GM04504 (cell line): Measurements from ENCODE around the gene ITIH5.

Experiments used
- DNase-seq: peaks from one replicate; pipeline ENCODE4 v3.0.0-alpha.2; 2012; ENCODE audit warnings: low read depth

Gene ITIH5

DNA sequence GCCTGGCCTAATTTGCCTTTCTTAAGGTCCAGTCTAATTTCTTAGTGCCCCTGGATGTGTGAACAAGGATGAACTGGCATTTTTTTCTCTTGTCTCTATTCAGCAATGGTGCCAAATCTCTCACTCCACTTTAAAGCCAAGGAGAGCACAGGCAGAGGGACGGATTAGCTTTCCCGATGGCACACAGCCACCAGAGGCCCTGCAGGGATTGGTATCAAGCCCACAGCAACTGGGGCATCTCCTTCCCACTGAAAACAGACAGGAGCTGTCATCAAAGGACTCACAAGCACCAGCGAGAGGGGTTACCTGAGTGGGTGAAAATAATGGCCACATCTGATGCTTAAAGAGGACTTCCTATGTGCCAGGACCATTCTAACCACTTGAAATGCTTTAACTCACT lies 83.1 kb downstream of the ITIH5 start:
- DNase-seq, result no peak

DNA sequence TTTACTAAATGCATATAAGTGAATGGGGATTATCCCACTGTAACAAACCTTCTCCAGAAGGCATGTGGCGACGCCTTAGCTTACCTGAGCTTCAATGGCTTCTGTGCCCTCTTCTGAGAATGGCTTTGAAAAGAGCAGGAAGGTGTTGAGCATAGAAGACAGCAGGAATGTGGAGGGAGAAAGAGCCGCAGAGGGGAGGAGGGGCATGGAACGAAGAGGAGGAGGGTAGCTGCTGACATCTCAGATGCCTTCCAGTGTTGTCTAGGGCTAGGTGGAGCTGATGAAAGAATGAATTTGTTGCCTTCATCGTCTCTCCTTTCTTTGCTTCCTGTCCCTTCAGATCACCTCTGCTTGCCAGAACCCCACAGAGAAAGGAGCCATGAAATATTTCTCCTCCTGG lies 86.2 kb downstream of the ITIH5 start:
- no peak for DNase-seq

DNA sequence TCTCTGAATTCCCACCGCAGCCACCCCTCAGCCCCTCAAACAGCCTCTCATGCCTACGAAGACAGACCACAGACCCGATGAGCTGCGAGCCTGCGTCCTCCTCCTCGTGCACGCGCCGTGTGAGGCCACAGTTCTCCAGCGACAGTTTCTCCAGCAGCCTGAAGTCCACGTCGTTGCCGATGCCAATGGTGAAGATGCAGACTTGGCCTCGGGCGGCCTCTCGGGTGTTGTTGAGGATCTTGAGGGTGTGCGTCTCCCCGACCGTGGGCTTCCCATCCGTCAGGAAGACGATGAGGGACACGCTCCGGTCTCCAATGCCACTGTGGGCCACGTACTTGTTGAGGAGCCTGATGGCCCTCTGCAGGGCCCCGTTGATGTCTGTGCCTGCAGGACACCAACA lies 87.1 kb downstream of the ITIH5 start:
- no peak for DNase-seq

DNA sequence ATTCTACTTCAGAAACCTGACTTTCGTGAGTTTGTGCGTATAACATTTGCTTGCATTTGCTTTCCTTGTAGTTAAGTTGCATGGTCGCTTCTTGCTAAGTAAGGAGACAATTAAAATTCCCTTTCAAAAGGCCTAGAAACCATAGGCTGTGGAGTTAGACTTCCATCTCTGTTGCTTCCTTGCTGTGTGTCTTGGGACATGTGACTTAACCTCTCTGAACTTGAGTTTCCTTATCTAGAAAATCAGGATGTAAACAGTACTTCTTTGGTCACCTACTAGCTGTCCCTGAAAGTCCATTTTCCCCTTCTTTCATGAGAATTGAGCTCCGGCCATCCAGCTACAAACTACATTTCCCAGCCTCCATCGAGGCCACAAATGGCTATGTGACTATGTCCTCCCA lies 89.2 kb downstream of the ITIH5 start:
- no peak for DNase-seq

DNA sequence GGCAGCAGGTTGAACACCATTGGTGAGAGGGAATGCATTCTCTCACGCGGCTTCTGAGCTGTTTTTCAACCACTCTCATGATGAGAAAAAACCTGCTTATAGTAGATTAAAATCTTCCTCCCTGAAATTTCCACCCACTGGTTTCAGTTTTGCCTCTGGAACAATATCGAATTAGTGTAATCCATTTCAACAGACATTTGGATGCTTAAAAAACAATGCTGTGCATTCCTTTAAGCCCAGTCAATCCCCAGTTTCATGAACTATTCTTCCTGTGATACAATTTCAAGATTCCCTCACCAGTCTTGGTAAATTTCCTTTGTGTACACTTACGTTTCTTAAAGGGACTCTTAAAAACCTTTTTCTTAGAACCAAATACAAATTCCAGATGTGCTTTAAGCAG lies 89.6 kb downstream of the ITIH5 start:
- no peak for DNase-seq

DNA sequence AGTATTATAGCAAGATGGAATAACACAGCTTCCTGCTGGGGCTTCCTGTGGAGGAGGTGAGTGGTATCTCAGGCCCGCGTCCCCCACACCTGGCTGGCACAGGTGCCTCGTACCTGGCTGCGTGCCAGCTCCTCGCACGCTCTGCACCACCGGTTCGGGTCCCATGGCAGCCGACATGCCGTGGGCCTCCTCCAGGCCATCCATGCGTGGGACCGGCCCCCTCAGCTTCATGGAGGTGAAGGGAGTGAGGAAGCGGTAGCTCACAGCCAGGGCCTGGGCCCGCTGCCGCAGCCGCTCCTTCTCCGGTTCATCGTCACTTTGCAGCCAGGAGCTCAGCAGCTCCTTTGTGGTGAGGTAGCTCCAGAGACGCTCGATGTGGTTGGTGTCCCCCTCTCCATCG lies 90.4 kb downstream of the ITIH5 start:
- DNase-seq, result no peak

DNA sequence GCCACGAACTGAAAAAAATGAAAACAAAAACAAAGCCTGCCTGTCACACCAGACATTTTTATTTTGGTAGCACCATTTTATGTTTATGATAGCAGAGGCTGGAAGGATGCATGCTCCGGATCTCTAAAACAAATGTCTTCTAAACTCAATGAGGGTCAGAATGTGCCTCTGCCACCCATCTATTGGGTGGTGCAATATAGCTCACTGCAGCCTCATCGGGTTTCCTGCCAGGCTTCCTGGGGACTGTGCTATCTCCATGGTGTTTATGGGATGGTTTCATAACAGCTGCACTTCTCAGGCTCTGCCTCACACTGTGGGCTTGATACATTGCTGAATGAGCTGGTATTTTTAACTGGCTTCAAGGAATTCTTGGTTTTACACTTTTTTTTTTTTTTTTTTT lies 94.4 kb downstream of the ITIH5 start:
- DNase-seq, result peak; percentile 27

DNA sequence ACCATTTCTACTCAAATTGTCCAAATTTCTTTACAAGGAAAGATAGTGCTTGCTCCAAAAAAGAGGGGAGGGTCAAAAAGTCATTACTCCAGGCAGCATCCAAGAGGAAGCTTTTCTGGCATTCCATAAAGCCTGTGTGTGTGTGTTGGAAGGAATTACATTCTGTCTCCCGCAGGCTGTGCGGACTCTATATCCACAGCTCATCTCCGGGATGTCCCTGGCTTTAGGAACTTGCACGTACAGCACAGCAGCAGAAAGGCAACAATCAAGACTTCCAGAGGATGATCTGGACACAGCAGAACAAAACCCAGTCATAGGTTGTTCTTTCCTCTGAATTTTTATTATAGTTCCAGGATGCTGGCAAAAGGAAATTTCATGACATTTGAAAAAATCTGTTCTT lies 94.8 kb downstream of the ITIH5 start:
- DNase-seq, result no peak

DNA sequence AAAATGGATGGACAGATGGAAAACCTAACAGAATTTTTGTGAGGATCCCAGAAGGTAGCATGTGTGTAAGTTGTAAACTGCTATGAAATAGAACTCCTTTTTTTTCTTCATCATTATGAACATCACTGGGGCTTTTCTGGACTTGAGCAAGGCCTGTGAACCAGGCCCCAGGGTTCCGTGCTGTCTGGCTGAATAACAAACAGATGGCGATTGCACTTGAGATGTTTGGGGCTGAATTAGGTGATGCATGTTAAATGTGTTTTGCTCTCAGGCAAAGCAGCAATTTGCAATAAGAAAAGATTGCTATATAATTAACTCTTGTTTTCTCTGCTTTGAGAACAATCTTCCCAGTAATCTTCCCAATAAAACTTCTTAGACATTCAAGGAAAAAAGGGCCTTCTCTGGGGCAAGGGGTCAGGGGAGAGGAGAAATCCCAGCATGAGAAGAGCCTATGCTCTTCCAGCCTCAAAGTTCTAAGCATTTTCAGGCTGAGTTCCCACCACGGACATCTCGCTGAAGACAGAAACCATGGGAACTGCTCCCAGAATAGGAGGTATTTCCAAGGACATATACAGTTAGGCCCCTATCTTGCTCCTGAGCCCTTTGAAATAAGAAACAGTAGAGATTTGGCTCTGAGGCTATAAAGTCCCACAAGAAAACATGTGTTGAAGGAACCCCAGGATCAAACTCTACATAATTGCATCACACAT lies 98.7 kb downstream of the ITIH5 start:
- DNase-seq, result no peak

DNA sequence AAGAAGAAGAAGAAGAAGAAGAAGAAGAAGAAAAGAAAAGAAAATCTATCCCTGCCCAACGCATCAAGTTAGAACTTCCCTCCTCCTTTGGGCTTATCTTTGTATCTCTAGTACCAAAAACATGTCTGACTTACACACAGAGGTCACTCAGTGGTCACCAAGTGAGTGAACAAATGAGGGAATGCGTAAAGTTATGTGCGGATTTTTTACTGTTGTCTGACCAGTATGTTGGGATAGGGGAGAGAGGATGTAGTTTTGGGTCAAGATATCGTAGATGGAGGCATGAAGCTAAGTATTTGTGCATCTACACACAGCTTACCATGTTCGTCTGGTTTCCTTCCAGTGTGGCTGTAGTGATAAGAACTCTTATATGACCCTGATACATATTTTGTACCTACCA lies 99.9 kb downstream of the ITIH5 start:
- DNase-seq, result no peak

DNA sequence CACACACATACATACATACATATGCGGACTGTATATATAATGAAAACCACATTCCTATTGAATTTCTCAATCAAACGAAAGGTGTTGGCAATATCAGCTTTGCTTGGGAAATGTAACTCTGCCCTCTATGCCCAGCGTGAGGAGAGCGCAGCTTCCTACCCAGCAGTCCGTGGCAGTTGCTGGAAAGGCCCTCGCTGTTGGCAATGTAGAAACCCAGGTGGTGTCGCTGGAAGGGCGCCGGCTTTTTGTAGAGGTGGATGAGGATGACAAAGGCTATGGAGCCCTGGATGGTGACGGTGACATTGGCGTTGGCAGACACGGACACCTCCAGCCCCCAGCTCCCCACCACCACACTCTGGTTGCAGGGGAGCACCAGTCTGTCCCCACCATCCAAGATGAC lies 100.9 kb downstream of the ITIH5 start:
- no peak for DNase-seq

DNA sequence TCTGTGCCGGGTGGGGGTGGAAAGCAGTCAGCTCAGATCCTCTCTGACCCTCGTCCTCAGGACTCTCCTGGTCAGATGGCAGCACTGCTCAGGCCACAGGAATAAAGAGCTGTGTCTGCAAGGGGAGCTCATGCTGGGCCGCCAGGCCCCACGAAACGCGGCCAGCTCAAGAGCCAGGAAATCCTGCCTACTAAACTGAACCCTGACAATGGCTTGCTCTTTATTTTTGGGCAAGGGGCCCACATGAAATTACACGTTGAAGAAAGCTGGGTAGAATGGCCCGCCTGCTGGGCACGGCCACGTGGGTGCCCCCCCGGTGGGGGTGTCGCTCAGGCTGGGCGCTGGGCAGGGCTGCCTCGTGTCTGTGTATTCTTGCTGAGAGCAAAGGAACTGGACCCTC lies 103.0 kb downstream of the ITIH5 start:
- DNase-seq, result no peak

DNA sequence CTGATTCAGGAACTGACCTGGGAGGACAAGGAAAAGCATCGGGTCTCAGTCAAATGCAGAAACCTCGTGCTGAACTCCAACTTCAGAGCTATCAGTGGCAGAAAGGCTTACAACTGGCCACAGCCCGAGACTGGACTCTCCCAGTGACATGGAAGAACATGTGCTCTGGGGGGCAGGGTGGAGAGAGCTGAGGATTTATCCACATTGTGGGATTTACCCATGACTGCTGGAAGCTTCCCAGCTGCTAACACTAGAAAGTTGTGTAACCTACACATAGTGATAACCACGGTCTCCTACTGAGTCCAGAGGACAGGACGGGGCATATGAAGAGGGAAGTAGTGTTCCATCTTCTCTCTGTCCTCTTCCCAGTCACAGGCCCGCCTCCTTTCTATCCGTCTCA lies 103.4 kb downstream of the ITIH5 start:
- DNase-seq, result no peak

DNA sequence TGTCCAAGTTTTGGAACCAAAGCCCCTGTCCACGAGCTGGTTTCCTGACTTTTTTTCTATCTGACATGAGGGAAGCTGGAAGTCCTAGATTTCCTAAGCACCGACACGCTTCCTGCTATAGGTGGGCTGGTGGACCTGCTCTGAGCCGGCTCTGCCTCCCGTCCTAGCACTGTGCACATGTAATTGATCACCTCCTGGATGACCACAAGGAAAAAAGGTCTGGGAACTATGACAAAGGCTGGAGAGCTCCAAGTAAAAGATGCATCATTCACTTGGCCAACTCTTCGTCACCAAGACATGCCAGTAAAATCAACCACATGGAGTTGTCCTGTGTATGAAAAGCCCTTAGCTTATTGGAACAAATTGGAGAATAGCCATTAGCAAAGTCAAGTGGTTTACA lies 104.8 kb downstream of the ITIH5 start:
- DNase-seq, result no peak

DNA sequence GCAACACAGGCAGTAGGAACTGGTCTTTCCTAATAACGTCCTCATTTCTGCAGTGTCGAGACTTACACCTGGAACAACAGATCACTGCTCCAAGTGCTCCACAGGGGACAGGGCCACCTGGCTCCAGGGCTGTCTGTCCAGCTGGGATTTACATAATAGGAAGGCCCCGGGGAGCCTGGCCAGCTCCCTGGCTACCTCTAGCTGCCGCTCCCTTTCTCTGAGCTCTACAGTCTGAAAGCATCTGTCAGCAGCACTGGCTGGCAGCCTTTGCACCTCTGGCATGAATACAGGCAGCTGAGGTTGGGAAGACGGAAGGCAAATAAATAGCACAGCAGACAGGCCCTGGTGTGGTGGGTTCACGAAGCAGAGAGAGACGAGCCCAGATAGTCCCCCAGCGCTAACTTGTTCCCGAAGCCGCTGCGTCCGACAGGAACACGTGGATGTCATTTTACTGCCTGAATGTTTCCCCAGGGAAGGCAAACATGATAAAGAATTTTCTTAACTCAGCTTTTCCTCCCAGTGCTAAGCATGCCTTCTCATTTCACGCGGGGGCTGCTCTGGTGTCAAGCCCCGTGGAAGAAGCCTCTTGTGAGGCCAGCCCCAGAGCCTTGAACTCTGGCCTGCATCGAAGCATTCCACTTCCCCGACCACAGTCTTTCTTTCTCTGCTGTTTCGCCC lies 105.4 kb downstream of the ITIH5 start:
- DNase-seq, result no peak

DNA sequence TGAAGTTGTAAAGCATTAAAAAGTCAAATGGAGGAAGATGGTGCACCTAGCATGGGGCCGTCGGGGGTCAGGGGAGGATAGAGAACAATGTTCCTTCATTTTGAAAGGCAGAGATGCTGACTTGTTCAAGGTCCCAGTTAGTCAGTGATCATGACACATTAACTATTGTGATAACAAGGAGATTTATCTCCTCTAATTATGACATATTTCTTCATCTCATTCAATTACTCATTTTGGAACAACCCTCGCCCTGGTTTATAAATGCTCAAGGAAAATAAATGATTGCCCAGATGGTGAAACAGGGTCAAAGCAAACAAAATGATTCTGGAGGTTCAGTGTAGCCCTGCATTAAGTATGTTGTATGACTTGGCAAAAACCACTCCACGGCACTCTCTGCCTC lies 106.2 kb downstream of the ITIH5 start:
- no peak for DNase-seq

DNA sequence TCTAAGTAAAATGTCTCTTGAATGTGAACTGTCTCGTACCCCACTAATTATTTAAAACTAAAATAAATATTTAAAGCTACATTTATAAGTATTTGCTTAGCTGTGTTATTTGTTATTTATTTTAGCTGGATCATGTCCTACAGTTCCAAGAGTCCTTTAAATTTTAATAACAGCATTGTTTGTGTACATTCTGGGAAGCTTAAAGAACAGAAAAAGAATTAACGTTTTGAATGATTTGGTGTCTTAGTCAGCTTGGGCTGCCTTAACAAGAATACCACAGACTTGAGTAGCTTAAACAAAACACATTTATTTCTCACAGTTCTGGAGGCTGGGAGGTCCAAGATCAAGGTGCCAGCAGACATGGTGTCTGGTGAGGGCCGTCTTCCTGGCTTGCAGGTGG lies 107.4 kb downstream of the ITIH5 start:
- DNase-seq, result no peak

DNA sequence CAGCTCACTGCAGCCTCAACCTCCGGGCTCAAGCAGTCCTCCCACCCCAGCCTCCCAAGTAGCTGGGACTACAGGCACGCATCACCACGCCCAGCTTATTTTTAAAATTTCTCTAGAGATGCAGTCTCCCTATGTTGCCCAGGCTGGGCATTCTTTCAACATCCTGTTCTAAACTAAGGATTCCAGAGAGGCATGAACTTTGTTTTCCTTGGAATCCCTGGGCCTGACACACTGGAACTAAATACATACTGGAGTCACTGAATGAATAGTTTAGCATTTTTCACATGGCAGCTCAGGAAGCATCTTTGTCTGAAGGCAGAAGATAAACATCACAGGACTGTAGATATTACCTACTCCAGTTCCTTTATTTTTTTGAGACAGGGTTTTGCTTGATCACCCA lies 108.7 kb downstream of the ITIH5 start:
- no peak for DNase-seq

DNA sequence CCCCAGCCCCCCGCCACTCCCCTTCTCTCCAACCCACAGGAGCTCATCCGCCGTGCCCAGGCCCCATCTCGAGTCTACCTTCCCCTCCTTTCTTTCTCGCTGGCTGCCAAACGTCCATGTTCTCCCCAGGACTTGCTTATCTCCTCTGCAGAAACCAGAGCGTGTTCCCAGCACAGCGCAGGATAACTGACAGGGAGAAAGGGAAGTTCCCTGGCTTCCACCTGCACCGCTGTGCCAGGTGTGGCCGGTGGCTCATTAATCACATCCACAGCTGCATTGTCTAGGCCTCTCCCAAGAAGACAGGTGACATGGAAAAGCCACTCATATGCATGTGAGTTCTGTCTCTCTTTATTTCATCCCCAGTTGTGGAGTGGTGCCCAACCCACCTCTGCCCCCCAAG lies 113.2 kb downstream of the ITIH5 start:
- no peak for DNase-seq

DNA sequence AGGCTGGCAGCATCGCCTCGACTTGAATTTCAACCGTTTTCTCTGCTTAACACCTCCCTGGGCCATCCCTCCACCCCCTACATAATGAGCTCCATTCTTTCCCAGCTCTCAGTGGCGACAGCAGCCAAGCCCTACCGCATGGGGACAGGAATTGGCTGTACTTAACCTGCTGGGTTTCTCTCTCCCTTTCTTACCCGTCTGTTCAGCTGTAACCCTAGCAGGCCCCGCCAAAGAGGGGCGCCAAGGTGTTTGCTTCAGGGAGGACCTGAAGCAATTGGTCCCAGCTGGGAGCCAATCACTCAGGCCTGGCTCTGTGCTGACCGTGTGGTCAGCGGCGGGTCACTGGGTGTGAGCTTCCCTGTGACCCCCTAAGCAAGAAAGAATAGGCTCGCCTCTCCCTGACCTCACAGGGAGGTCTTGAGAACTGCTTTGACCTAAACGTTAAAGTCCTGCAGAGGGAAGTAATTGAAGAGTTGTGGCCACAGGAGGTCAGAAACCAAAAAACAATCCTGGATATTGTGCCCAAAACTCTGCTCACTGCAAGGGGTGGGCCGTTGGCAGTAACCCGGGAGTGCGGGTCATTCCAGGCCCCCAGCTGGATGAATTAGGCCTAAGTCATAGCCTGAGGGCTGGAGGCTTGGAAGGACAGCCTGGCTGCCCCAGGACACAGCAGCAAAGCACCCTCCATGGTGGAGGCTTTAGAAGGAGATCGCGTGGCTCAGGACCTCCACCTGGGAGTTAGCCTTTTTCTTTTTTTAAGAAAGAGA lies 114.6 kb downstream of the ITIH5 start:
- DNase-seq, result no peak

DNA sequence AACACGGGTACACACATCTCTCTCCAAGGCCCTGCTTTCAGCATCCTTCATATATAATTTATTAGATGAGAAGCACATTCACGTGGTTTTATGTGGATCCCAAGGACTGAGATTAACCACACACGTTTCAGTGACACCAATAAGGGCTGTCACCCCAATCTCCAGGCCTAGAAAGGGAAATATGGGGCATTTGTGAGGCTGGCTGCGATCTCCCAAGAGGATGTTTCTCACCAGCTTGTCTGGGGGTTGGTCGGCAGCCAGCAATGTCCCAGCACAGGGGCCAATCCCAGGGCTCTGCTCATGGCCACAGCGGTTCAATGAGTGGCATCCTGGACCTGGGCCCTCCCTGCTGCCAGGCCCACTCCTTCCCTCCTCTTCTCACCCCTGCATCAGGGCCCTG lies 115.5 kb downstream of the ITIH5 start:
- DNase-seq, result no peak

DNA sequence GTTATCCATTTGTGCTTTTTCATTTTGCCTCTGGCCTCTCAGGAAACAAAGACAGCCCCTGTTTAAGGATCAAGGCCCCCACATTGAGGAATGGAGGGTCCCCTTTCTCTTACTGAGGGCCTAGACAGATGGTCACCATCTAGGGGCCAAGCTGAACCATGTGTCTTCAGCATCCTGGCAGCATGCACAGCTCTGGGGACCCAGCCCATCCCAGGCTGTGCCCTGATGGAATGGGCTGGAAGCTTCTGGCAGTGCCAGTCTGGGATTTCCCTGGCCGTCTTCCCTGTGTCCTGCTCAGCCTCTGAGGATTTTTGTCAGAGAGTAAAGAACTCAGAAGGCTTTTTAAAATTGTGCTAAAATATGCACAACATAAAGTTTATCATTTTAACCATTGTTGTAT lies 116.8 kb downstream of the ITIH5 start:
- DNase-seq, result no peak

DNA sequence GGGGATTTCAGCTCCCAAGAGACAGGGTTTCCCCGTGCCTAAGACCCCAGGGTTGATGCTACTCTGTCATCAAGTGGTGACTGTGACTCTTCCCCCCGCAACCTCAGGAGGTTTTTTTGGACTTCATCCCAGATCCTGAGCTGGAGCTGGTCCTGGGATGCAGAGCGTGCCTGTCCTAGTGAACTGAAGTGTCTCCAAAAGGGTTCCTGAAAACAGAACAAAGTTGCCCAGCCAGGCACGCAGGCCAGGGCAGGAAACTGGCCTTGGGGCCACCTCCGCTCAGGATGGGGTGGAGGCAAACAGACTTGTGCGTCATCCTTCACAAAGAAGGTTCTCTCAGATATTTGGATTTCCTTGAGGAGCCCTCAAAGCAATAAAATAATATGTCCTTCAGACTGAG lies 118.9 kb downstream of the ITIH5 start:
- DNase-seq, result no peak
